IMR-90 (cell line): ENCODE measurements around the gene CCDC74A.

ENCODE experiments used
- CEBPB ChIP-seq: IDR thresholded peaks from 2 replicates; pipeline ENCODE4 v1.6.1; 2012; ENCODE audit warnings: low read depth, low read length, improper control_type of control experiment
- CHD1 ChIP-seq: IDR thresholded peaks from 2 replicates; pipeline ENCODE4 v1.6.1; 2012; ENCODE audit warnings: low read depth, low read length, improper control_type of control experiment
- CTCF ChIP-seq: conservative IDR thresholded peaks from 2 replicates; pipeline ENCODE4 v1.5.1; 2012; ENCODE audit warnings: mild to moderate bottlenecking, low read depth, low read length, improper control_type of control experiment
- ELK1 ChIP-seq: fragments of 150-350 bp; IDR thresholded peaks from 2 replicates; pipeline ENCODE4 v1.6.1; 2016; ENCODE audit warnings: low read depth, mild to moderate bottlenecking, low read length, moderate library complexity, borderline replicate concordance
- FOS ChIP-seq: fragments of 150-350 bp; IDR thresholded peaks from 2 replicates; pipeline ENCODE4 v1.6.1; 2016; ENCODE audit warnings: low read depth, low read length
- MAFK ChIP-seq: IDR thresholded peaks from 2 replicates; pipeline ENCODE4 v1.6.1; 2012; ENCODE audit warnings: low read depth, low read length, improper control_type of control experiment
- MXI1 ChIP-seq: IDR thresholded peaks from 2 replicates; pipeline ENCODE4 v1.6.1; 2012; ENCODE audit warnings: low read depth, mild to moderate bottlenecking, low read length, moderate library complexity, borderline replicate concordance
- NFE2L2 ChIP-seq: fragments of 150-350 bp; IDR thresholded peaks from 2 replicates; pipeline ENCODE4 v1.6.1; 2016; ENCODE audit warnings: low read depth, mild to moderate bottlenecking, low read length
- POLR2A ChIP-seq: IDR thresholded peaks from 2 replicates; pipeline ENCODE4 v1.6.1; 2012; ENCODE audit warnings: mild to moderate bottlenecking, low read depth, low read length
- RAD21 ChIP-seq: IDR thresholded peaks from 2 replicates; pipeline ENCODE4 v1.6.1; 2012; ENCODE audit warnings: low read length, improper control_type of control experiment
- RCOR1 ChIP-seq: IDR thresholded peaks from 2 replicates; pipeline ENCODE4 v1.6.1; 2012; ENCODE audit warnings: mild to moderate bottlenecking, low read length, improper control_type of control experiment; ENCODE audit not compliant: insufficient replicate concordance
- RFX5 ChIP-seq: IDR thresholded peaks from 2 replicates; pipeline ENCODE4 v1.8.0; 2012; ENCODE audit warnings: low read depth, mild to moderate bottlenecking, low read length, moderate library complexity
- SMC3 ChIP-seq: fragments of 150-350 bp; IDR thresholded peaks from 2 replicates; pipeline ENCODE4 v1.6.1; 2016; ENCODE audit warnings: low read depth, mild to moderate bottlenecking, antibody characterized with exemption, low read length, moderate library complexity
- USF2 ChIP-seq: fragments of 150-350 bp; IDR thresholded peaks from 2 replicates; pipeline ENCODE4 v1.6.1; 2017; ENCODE audit warnings: mild to moderate bottlenecking, antibody characterized with exemption, low read length, low read depth

- TF ChIP-seq CTCF (no peak), POLR2A (no peak), RAD21 (no peak), ELK1 (no peak), RFX5 (no peak), CHD1 (no peak), SMC3 (no peak), MAFK (no peak), USF2 (no peak), CEBPB (peak; percentile 56), NFE2L2 (no peak), RCOR1 (no peak), MXI1 (no peak), FOS (no peak)
Observed at GRCh38 chr2:131556998-131557397, 29.3 kb downstream of the CCDC74A start.
